Endothelial cell of umbilical vein (primary cell): ENCODE measurements around the gene CD46. TPM values are rescaled to one million over a fixed set of nuclear protein-coding genes. Genes with fewer than 3 reads are reported as not detected.

ENCODE experiments used
- BruUV-seq: library from RNA; stranded (reverse); fragments of 400-500 nt; replicated peaks from 2 replicates; lab custom pipeline; 2021; lab: Mats Ljungman, UMichigan
- CTCF ChIA-PET: fragments of 300-600, 350-600 bp; sonication (Branson Sonifier 250); formaldehyde crosslinking; loops from one replicate; lab custom pipeline; 2021; ENCODE audit warnings: antibody characterized with exemption, inconsistent platforms; lab: Charles Lee
- POLR2A ChIA-PET: fragments of 300-600, 350-600 bp; sonication (Branson Sonifier 250); formaldehyde crosslinking; loops from one replicate; lab custom pipeline; 2021; ENCODE audit warnings: antibody characterized with exemption, inconsistent platforms; lab: Charles Lee
- DNase-seq: peaks from one replicate; pipeline ENCODE4 v3.0.0-alpha.2; 2011; ENCODE audit warnings: low read depth, low spot score
- FAIRE-seq: peaks from 2 replicates; lab custom pipeline; 2011; peaks lifted over from hg19 to GRCh38; lab: Jason Lieb, UNC
- H2AFZ ChIP-seq: 2 replicates; pipeline ENCODE4 v1.6.0; 2012; ENCODE audit warnings: low read depth, low read length, control low read depth, inconsistent platforms
- H3K27ac ChIP-seq: 2 replicates; pipeline ENCODE4 v1.5.1; 2011; ENCODE audit warnings: low read depth, mild to moderate bottlenecking, control low read depth, low read length, moderate library complexity; ENCODE audit not compliant: insufficient read depth
- H3K27me3 ChIP-seq, 2 experiments: 2 replicates each; pipeline versions ENCODE4 v1.6.0 to v1.6.1; 2011; ENCODE audit warnings: low read length in 2 of 2, mixed read lengths in 1 of 2; ENCODE audit not compliant: control insufficient read depth in 2 of 2, insufficient read depth in 2 of 2
- H3K36me3 ChIP-seq, 2 experiments: 2 replicates in 1 of 2; 3 replicates in 1 of 2; pipeline ENCODE4 v1.5.1; 2011; ENCODE audit warnings: low read length in 2 of 2, mild to moderate bottlenecking in 1 of 2, moderate library complexity in 1 of 2; ENCODE audit not compliant: control insufficient read depth in 2 of 2, insufficient read depth in 2 of 2; ENCODE audit errors: extremely low read depth in 1 of 2
- H3K4me1 ChIP-seq: 3 replicates; pipeline ENCODE4 v1.5.1; 2011; ENCODE audit warnings: mild to moderate bottlenecking, low read length; ENCODE audit not compliant: control insufficient read depth, insufficient read depth; ENCODE audit errors: extremely low read depth
- H3K4me2 ChIP-seq: 2 replicates; pipeline ENCODE4 v1.6.1; 2011; ENCODE audit warnings: low read length, control low read depth, mixed read lengths; ENCODE audit not compliant: insufficient read depth
- H3K4me3 ChIP-seq, 3 experiments: fragments of 200-600 bp in 1 of 3; sonication (generic), shearing (Covaris generic) in 1 of 3; replicated peaks in 1 of 3; 2 replicates each; pipeline ENCODE4 v1.5.1; 2011 to 2016; ENCODE audit warnings: control low read depth in 3 of 3, low read length in 3 of 3, mild to moderate bottlenecking in 2 of 3, inconsistent platforms in 1 of 3, low read depth in 1 of 3, moderate library complexity in 1 of 3; ENCODE audit not compliant: insufficient read depth in 1 of 3
- H3K79me2 ChIP-seq: 2 replicates; pipeline ENCODE4 v1.6.0; 2012; ENCODE audit warnings: low read length, inconsistent platforms; ENCODE audit not compliant: control insufficient read depth, insufficient read depth
- H3K9ac ChIP-seq: replicated peaks from 2 replicates; pipeline ENCODE3; 2011; ENCODE audit warnings: low read length, control low read depth; ENCODE audit not compliant: insufficient read depth; ENCODE audit errors: extremely low read depth
- H3K9me1 ChIP-seq: replicated peaks from 3 replicates; pipeline ENCODE4 v1.6.0; 2011; ENCODE audit warnings: mild to moderate bottlenecking, low read length; ENCODE audit not compliant: control insufficient read depth, insufficient read depth; ENCODE audit errors: extremely low read depth
- H3K9me3 ChIP-seq: replicated peaks from 2 replicates; pipeline ENCODE4 v1.5.1; 2012; ENCODE audit warnings: low read length, inconsistent platforms; ENCODE audit not compliant: control insufficient read depth, insufficient read depth
- H4K20me1 ChIP-seq: replicated peaks from 2 replicates; pipeline ENCODE3; 2011; ENCODE audit warnings: mild to moderate bottlenecking, low read length; ENCODE audit not compliant: control insufficient read depth, insufficient read depth; ENCODE audit errors: extremely low read depth
- CTCF ChIP-seq, 2 donors: IDR thresholded peaks; 1 replicate in 1 of 2; 2 replicates in 1 of 2; pipeline ENCODE4 v1.5.1; 2011; ENCODE audit warnings: low read length in 2 of 2, mild to moderate bottlenecking in 2 of 2, moderate library complexity in 2 of 2, control low read depth in 1 of 2, inconsistent platforms in 1 of 2, low read depth in 1 of 2; ENCODE audit not compliant: insufficient read depth in 1 of 2; ENCODE audit errors: extremely low read depth in 1 of 2
- EZH2 ChIP-seq: IDR thresholded peaks from 2 replicates; pipeline ENCODE4 v1.6.1; 2012; ENCODE audit warnings: borderline replicate concordance, low read depth, mild to moderate bottlenecking, moderate library complexity, low read length, inconsistent platforms; ENCODE audit not compliant: severe bottlenecking
- FOS ChIP-seq: IDR thresholded peaks from 2 replicates; pipeline ENCODE4 v1.6.1; 2011; ENCODE audit warnings: mild to moderate bottlenecking, low read length, moderate library complexity, borderline replicate concordance; ENCODE audit not compliant: insufficient read depth
- GATA2 ChIP-seq: IDR thresholded peaks from 2 replicates; pipeline ENCODE4 v1.7.0; 2011; ENCODE audit warnings: low read depth, mild to moderate bottlenecking, moderate library complexity, mixed read lengths, low read length; ENCODE audit not compliant: insufficient read length, insufficient read depth
- JUN ChIP-seq: IDR thresholded peaks from 2 replicates; pipeline ENCODE4 v1.6.1; 2011; ENCODE audit warnings: borderline replicate concordance, low read depth; ENCODE audit not compliant: insufficient read length, insufficient read depth
- MYC ChIP-seq: IDR thresholded peaks from one replicate; pipeline ENCODE4 v1.6.1; 2011; ENCODE audit warnings: mild to moderate bottlenecking, low read depth, low read length
- POLR2A ChIP-seq: IDR thresholded peaks from 2 replicates; pipeline ENCODE4 v1.6.1; 2012; ENCODE audit warnings: low read depth, mild to moderate bottlenecking, control low read depth, low read length
- POLR2AphosphoS5 ChIP-seq: IDR thresholded peaks from 2 replicates; pipeline ENCODE4 v1.6.1; 2012; ENCODE audit warnings: low read depth, mild to moderate bottlenecking, control low read depth, low read length, moderate library complexity; ENCODE audit not compliant: insufficient read depth
- dilution Hi-C: fragments of 300-500 bp; cut with MboI; formaldehyde crosslinking; loops from one replicate; pipeline ENCODE4 v1.15.0; 2019; ENCODE audit warnings: low sequenced_read_pairs; ENCODE audit not compliant: extremely low pct_ligation_motif_present
- intact Hi-C: fragments of 100-400 bp; cut with micrococcal nuclease; formaldehyde crosslinking; loops from one replicate; pipeline ENCODE4 v1.10.0; 2022
- polyA plus RNA-seq, 4 experiments: library from polyadenylated mRNA; depleted of rRNA in 3 of 4; stranded (reverse) in 3 of 4; unstranded in 1 of 4; fragments of >200 nt; gene quantifications; 2 replicates each; pipeline versions ENCODE4 v1.2.1 to v1.2.3, GENCODE V29; 2011 to 2012; ENCODE audit warnings: missing spikeins in 1 of 4
- total RNA-seq: library from RNA; stranded (reverse); gene quantifications from 2 replicates; pipeline ENCODE4 v1.2.3, GENCODE V29; 2021
- TF ChIP-seq, protein P1 (sequence below): IDR thresholded peaks from 2 replicates; pipeline ENCODE4 v1.6.1; 2011; ENCODE audit not compliant: insufficient read depth, insufficient read length

The CD46 gene
- total and polyA plus RNA-seq, 2 donors (not counting 3 experiments of a cell fraction or from before 2014, with no cell fraction given), result 134 to 256 TPM

DNA sequence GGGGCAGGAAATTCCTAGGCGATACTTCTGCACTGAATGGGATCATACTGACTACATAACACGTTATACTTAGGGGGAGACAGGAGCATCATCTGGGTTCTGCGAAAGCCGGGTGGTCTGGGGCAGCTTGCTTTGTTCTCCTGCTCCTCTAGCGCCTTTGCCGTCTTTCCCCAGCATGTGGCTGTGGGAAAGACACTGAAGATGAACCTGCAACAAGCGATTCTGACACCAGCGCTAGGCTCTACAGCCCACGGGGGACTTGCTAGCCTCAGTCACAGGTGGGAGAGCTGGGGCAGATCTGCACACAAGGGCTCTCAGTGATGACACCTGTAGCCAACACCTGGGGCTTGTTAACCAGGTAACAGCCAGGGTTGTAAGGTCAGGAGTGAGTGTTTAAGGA, 51.8 kb downstream of the CD46 start:
- CTCF ChIA-PET, result interaction anchor here (1.0 kb wide), 1 partner anchor 65 kb away, joined by 3 read pairs; no protein-coding TSS in a partner anchor
- no peaks in the 10 kb centered on the region for H4K20me1 ChIP-seq
- H3K9me1 ChIP-seq, result no peaks in the 10 kb centered on the region
- POLR2A ChIA-PET, result interaction anchor here (0.6 kb wide), 1 partner anchor 20 kb away, joined by 3 read pairs; no protein-coding TSS in a partner anchor
- intact Hi-C loops (no loop called here), dilution Hi-C loops (no loop called here)
- H3K4me2 ChIP-seq, result no peak overlapping the region
- H3K4me1 ChIP-seq, result peaks cover 23% of the 10 kb centered on the region
- H3K9ac ChIP-seq, result no peak overlapping the region
- H2AFZ ChIP-seq, result no peak overlapping the region
- TF ChIP-seq POLR2AphosphoS5 (no peak), EZH2 (no peak), GATA2 (no peak), MYC (no peak), CTCF (IDR thresholded peaks at IDR 0.05; ENCODE audit: extremely low read depth in 1 of 2, insufficient read depth in 1 of 2, low read depth in 1 of 2, low read length in 2 of 2) (no peak), JUN (no peak), FOS (no peak), POLR2A (no peak)
- TF ChIP-seq, protein P1, sequence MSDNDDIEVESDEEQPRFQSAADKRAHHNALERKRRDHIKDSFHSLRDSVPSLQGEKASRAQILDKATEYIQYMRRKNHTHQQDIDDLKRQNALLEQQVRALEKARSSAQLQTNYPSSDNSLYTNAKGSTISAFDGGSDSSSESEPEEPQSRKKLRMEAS, result no peak
- H3K4me3 ChIP-seq, result no peak overlapping the region
- no peaks in the 10 kb centered on the region for H3K27me3 ChIP-seq
- no peak for FAIRE-seq
- H3K36me3 ChIP-seq, result peaks cover 8 to 21% of the 10 kb centered on the region in 2 experiments
- H3K9me3 ChIP-seq, result no peaks in the 10 kb centered on the region
- no peaks in the 10 kb centered on the region for H3K79me2 ChIP-seq
- no TSS peak for BruUV-seq
- no peak for DNase-seq
- H3K27ac ChIP-seq, result no peak overlapping the region
